HG02884 (cell line): Measurements from ENCODE around the gene CST6.
"Not testable (repeated sequence)": the region's sequence is repeated elsewhere in the genome, so short reads cannot be mapped to it uniquely, and the experiment has no call there.

ENCODE experiments used
- ATAC-seq: cut with Tn5 transposase; IDR thresholded peaks from one replicate; pipeline ENCODE4 v1.9.1; 2021; ENCODE audit warnings: mild to moderate bottlenecking, moderate library complexity; ENCODE audit not compliant: unreplicated experiment

The CST6 gene

DNA sequence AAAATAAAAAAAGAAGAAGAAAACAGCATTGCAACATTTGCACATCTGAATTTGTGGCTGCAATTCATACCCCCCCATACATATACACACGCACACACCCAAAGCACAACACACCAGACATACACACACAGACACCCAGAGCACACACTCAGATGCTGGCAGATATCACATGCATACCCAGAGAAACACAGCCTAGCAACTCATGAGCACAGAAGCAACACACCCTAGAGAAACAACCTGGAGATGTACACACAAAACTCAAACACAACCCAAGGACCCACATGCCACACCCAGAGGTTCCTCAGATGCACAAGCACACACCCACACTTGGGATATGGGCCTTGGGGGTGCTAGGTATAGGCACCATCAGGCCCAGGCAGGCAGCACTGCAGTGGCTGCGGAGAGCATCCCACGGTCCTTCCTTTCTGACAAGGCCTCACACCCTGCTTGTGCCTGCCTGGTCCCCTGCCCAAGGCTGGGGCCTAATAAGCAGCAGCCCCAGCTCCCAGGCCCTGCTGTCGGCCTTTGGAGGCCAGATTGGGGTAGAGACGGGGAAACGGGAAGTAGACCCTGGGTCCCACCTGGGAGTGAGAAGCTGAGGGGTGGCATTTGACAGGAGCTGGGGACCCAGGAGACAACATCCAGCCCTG, 3.1 kb downstream of the CST6 start:
- no peak for ATAC-seq

DNA sequence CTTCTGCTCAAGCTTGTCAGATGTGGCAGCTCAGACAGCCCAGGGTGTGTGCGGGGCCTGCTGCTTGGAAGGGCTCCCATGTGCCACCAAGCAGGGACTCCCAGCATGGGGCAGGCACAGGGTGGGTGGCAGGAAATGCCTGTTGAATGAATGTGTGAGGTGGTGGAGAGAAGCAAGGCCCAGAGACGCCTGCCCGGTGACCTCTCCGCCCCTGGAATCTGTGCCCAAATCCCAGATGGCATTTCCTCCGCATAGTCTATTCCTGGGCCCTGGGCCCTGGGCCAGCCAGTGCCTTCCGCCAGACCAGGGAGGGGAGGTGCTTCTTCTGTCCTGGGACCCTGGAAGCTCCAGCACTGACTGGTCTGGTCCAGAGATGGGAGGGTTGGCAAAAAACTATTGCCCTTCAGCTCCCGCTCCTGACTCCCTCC, 3.7 kb downstream of the CST6 start:
- no peak for ATAC-seq

DNA sequence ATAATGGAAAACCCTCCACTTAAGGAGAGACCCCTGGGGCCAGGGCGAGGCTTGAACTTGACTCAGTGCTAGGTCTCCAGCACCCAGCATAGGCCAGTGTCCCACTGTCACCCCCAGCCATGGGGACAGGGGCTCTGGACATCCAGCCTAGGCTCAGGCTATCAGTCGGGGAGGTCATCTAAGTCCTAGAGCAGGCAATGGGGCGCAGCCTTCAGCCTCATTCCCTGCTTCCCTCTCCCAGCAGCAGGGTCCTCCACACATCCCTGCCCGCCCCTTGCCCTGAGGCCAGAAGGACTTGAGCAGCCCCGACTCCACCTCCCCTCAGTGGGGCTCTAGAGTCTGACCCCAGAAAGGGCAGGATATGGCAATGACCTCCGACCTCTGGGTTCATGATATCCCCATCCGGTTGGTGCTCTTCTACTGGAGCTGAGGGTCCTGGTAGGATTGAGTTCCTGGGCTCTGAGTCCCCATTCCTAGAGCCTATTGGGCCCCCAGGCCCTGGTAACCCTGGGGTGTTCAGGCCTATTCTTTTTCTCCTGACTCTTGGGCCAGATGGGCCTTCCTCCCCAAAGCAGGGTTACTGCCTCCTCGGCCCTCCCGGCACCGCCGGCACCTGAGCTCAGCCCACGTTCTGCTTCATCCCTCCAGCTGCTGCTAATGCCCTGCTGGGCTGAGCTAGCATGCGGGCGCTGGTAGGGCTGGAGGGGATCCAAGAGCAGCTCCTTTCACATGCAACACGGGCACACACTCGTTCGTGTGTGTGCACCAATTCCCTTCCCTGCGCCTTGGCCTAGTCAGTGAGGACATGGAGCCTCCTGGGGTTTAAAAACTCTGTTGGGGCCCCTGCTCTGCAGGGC, 4.4 kb downstream of the CST6 start:
- ATAC-seq = no peak

DNA sequence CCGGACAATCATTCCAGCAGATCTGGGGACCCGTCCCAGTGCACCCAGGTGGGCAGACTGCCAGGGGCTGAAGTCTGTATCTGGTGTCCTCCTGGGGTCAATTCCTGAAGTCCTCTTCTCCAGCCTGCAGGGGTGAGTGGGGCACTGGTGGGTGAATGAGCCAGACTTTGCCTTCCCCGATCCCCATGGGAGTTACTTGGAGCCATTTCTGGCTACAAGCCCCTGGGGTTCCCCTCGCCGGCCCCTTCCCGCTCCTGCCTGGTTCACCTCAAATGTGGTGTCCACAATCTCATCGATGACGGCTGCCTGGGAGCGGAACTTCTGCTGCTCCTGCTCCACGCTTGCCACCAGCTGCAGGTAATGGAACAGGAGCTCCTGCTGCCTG, 5.0 kb downstream of the CST6 start:
- ATAC-seq = no peak

DNA sequence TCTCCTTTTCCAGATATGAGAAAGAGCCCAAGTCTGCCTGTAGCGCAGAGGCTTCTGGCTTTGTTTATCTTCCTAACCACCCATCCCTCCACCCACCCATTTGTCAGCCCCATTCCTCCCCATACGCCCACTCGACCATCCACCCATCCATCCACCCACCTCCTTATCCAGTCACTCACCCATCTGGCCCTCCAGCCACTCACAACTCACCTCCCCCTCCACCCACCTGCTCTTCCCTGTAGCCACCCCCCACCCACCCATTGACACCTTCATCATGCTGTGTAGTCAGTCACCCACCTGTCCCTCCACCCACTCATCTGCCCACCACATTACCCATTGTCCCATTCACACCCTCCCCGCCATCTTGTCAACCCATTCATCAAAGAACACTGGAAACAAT, 5.5 kb downstream of the CST6 start:
- no peak for ATAC-seq

DNA sequence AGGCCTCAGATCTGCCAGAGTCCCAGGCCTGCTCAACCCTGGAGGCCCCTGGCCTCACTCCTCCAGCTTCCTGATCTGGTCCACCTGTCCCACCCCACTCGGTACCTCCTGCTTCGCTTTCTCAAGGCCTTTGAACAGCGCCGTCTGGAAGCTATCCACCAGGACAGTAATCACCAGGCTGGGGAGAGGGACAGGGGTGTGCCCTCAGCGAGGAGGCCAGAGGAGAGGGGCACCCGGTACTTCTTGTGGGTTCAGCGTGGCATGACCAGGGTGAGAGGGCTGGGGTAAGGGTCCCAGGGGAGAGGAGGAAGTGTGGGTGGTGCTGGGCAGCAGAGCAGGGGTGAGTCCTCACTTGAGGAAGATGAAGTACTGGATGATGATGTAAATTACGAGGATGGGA, 8.4 kb downstream of the CST6 start:
- ATAC-seq = no peak

DNA sequence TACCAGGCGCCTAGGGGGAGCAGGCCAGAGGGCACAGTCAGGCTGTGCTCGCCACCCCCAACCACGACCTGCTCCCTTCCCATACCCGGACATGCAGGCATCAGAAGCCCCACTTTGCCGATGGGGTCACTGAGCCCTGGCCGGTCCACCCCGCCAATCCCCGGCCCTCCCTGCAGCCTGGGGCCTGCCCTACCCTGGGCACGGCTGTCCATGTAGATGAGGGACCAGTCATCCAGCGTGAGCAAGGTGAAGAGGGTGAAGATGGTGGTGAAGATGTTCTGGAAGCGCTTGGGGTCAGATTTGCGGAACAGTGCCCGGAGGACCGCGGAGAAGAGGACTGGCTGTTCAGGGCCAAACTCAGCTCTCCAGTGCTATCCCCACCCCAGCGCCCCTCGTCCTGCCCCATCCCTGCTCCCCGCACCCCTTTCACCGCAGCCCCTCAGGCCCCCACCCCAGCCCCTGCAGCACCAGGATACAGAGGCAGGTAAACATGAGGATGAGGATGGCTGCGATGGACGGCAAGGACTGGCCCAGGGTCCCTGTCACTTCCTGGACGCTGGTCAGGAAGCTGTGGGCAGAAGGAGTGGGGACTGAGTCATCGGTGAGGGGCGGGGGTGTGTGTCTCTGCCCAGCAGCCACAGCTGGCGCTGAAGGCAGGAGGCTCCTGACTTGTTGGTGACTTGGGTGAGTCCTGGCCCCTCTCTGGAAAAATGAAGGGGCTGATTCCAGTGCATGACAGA, 9.0 kb downstream of the CST6 start:
- no peak for ATAC-seq

DNA sequence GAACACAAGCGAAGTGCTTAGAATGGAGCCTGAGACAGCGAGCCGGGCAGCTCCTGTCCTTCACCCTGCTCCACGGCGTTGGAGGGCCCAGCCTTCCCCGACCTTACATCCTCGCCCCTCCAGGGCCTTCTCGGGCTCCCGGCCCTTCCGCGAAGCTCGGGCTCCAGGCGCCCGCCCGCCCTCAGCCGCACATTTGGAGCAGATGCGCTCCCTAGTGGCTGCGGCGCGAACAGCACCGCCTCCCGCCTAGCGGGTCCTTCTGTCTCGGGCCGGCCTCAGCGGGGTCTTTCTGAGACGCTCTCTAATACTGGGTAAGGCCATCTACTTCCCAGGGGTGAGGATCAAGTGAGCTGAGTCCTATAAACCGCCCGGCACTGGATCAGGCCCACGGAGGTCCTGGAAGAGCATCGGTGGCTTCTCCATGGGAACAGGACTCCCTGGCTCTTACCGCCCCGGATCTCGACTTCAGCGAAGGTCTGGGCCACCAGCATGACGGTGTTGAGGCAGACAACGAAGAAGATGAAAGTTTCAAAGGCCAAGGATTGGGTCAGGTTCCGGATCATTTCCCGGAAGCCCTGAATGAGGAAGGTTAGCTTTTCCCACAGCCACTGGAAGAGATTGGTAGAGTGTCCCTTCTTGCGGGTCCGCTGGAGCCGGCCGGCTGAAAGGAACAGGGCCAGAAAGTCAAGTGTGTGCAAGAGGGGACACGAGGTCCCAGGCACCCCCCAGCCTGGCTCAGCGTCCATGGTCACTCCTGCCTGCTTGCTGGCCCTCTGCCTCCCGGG, 10.8 kb downstream of the CST6 start:
- ATAC-seq = no peak

DNA sequence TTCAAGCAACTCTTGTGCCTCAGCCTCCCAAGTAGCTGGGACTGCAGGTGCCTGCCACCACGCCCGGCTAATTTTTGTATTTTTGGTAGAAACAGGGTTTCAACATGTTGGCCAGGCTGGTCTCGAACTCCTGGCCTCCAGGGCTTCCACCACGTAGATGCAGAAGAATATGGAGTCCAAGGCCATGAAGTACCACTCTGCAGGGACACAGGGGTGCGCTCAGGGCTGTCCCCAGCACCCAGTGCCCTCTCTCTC, 11.3 kb downstream of the CST6 start:
- ATAC-seq = not testable (repeated sequence)

DNA sequence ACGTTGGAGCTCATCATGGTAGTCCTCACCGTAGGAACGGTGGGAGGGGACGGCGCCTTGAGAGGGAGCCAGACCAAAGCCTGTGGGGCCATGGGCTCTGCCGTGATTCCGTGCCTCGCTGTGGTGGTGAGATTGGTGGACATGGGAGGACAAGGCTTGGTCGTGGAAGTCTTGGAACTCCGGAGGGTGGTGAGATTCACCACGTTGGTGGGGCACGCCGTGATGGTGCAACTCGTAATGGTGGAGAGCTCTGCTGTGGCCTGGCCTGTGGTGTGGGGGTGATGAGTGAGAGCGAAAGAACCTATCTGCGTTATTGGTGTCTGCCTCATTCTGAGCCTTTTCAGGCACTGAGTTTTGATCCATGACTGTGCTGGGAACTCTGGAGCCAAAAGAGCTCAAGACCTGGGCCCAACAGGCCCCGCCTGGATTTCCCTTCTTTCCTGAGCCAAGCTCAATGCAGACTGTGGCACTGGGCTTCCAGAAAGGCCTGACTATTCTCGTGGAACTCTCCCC, 14.3 kb downstream of the CST6 start, which contains the start of gene CATSPER1:
Gene CATSPER1 (minus strand): TSS at position 463 of the 513 bp plus-strand sequence. CDS start 100 bp downstream, at position 363.
- no peak for ATAC-seq

DNA sequence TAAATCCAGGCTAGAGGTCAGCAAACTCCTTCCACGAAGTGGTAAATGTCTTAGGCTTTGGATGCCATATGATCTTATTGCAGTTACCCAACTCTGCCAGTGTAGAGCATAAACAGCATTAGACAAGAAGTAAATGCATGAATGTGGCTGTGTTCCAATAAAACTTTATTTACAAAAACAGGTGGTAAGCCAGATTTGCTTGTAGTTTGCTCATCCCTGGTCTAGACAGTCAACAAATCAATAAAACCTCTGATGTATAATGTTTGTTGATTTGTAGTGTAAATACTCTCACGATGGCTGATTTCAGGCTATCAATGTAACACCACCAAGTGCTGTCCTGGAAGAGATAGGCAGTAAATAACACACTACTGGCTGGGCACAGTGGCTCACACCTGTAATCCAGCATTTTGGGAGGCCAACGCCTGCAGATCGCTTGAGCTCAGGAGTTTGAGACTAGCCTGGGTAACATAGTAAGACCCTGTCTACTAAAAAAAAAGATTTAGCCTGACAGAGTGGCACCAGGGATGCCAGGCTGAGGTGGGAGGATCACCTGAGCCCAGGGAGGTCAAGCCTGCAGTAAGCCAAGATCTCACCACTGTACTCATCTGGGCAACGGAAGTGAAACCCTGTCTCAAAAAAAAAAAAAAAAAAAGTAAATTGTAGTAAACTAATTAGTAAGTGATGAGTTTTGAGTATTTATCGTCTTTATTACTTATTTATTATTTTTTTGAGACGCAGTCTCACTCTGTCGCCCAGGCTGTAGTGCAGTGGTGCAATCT, 21.3 kb downstream of the CST6 start:
- ATAC-seq = no peak

DNA sequence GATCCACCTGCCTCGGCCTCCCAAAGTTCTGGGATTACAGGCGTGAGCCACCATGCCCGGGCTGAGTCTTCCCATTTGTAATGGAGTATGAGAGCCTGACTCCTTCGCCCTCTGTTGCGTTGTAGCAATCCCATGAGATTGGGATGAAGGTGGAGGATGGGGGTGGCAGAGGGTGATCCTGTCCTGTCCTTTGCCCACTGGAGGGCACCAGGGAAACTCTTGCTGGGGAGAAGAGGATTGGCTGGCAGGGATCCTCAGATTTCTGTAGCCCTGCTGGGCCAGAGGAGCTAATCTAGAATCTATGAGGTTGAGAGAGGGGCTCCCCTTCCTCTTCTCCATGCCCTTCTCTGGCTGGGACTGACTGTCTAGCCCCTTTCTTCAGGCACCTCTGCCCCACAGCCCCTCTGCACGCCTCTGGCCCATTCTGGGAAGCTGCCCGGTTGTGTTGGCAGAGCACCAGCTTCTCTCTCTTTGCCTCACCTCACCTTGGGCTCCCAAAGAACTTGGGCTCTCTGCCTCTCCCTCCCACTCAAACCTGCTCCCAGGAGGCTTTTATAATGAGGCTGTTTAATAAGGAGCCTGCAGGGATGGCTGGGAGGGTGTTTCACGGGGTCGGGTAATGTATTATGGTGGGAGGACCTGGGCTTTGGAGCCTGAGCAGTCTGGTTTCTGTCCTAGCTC, 24.0 kb downstream of the CST6 start:
- no peak for ATAC-seq

DNA sequence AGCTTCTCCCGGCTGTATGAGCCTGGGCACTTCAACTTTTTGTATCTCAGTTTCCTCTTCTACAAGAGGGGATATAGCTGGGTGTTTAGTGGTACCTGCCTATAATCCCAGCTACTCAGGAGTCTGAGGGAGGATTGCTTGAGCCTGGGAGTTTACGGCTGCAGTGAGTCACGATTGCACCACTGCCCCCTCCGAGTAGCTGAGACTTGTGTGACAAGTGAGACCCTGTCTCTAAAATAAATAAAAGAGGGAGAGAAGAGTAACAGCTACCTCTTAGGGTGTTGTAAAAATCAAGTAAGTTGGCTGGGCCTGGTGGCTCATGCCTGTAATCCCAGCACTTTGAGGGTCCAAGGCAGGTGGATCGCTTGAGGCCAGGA, 24.5 kb downstream of the CST6 start:
- ATAC-seq = no peak

DNA sequence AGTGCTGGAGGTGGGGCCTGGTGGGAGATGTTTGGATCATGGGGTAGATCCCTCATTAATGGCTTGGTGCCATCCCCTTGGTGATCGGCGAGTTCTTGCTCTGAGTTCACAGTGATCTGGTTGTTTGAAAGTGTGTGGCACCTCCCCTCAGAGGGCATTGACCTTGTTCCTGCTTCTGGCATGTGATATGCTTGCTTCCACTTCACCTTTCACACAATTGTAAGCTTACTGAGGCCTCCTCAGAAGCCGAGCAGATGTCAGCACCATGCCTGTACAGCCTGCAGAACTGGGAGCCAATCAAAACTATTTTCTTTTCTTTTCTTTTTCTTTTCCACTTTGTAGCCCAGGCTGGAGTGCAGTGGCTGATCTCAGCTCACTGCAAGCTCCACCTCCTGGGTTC, 25.5 kb downstream of the CST6 start:
- ATAC-seq = no peak

DNA sequence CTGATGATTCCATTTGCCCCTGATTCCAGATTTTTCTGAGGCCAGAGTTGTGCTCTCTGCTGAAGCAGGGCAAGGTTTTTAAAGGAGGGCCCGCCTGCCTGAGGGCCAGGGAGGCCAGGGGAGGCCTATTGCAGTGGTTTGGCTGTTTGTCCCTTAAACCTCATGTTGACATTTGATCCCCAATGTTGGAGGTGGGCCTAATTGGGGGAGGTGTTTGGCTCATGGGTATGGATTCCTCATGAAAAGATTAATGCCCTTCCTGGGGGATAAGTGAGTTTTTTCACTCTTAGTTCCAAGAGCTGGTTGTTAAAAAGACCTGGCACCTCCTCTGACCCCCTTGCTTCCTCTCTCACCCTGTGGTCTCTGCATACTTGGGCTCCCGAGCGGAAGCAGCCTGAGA, 28.0 kb downstream of the CST6 start:
- ATAC-seq = no peak

DNA sequence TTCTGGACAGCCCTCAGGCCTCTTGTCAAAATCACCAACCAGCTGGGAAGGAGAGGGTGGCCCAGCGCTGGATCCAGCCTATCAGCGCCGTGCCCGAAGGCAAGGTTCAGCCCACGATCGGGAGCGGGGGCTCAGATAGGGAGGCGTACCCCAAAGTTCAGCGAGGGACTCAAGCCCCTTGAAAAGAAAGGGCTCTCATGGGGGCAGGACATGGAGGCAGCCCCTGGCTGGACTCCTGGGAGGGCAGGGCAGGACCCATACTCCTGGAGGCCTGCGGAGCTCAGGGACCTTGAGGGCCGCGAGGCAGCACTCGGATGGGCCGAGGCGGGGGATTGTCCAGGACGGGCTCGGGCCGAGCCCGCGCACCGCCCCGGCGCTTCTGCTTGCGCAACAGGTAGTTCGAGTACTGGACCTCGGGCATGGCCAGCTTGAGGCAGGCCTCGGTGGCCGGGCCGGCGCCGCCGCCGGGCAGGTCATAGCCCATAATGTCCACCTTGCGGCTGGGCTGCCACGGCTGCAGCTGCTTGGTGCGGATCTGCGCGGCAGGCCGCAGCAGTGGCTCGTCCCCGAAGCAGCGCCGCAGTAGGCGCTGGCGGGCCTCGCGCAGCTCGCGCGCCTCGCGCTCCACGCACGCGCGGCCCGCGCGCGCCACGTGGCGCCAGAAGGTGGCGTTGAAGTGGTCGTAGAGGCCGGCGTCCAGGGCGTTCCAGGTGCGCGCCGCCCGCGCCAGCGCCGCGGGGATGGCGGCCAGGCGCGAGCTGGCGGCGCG, 30.6 kb downstream of the CST6 start:
- no peak for ATAC-seq

DNA sequence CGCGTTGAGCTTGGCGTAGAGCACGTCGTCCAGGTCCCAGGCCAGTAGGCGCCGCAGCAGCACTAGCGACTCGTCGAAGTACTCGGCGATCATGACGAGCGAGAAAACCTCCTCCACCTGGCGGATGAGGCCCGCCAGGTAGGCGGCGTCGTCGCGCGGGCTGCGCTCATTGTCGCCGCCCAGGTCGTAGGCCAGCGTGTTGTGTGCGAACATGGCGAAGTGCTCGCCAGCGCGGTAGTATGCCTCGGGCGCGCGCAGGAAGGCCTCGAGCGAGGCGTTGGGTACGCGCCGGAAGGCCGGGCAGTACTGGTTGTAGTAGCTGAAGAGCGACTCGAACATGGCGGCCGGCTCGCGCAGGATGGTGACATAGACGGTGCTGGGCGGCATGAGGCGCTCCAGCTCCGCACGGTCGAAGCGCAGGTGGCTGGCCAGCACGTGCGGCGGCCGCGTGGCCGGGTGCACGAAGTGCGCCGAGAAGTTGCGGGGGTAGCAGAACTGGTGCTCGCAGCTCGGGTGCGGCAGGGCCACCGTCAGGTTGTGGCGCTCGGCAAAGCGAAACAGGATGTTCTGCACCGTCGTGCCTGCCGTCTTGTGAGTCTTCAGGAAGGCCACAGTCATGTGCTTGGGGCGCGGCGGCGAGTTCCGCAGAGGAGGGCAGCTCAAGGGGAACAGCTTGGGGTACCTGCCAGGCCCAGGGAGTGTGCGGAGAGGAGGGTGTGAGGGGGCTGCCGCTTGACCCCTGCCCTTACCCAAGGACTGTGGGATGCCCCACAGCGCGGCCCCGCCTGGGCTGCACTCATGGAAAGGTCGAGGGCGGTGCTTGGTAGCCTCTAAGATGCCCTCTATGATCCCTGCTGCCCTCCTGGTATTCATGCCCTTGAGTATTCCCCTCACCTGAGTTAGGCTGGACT, 31.4 kb downstream of the CST6 start:
- ATAC-seq = no peak

DNA sequence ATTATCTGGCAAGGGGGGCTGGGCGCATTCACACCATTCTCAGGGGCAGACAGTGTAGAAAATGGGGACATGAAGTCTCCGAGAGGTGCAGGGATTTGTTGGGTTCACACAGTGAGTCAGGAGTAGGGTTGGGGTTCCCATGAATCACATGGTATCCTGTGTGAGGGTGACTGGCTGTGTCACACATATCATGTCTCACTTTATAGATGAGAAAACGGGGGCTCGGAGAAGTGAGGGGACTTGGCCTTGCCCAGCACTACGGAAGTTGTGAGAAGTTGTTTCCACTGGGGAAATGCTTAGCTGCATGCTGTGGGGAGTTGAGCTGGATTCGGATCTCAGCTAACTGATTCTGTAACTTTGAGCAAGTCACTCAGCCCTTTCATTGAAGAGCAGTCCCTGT, 32.9 kb downstream of the CST6 start:
- no peak for ATAC-seq
